Lung microvascular endothelial cell (primary cell): ENCODE results near the gene TRABD2B. TPM values are rescaled to one million over a fixed set of nuclear protein-coding genes. Genes with fewer than 3 reads are reported as not detected.

ENCODE experiments used
- DNase-seq, 2 donors: peaks; one replicate each; pipeline versions ENCODE4 v3.0.0 to v3.0.0-alpha.2; 2010; ENCODE audit warnings: low read depth in 2 of 2
- total RNA-seq: library from RNA; depleted of rRNA; stranded (reverse); fragments of >200 nt; gene quantifications from 2 replicates; pipeline ENCODE4 v1.2.1, GENCODE V29; 2014

The TRABD2B gene
- total RNA-seq, 1 donor from 2014 or later = not detected

GRCh38 chr1:47805018-47805417, 192.2 kb downstream of the TRABD2B start:
- DNase-seq = no peak

GRCh38 chr1:47803815-47804501, 193.2 kb downstream of the TRABD2B start:
- no peak for DNase-seq

- DNase-seq = peak in 1 of 2 donors; percentile 31
Measured at GRCh38 chr1:47797575-47797974, 199.6 kb downstream of the TRABD2B start.

GRCh38 chr1:47796626-47797025, 200.6 kb downstream of the TRABD2B start:
- DNase-seq = no peak

GRCh38 chr1:47795102-47795501, 202.1 kb downstream of the TRABD2B start:
- DNase-seq = no peak

GRCh38 chr1:47794530-47794929, 202.7 kb downstream of the TRABD2B start:
- DNase-seq = no peak

GRCh38 chr1:47794081-47794480, 203.1 kb downstream of the TRABD2B start:
- DNase-seq = no peak

GRCh38 chr1:47793563-47793962, 203.6 kb downstream of the TRABD2B start:
- no peak for DNase-seq

GRCh38 chr1:47792779-47793178, 204.4 kb downstream of the TRABD2B start:
- no peak for DNase-seq

GRCh38 chr1:47791879-47792608, 205.1 kb downstream of the TRABD2B start:
- DNase-seq = peak in 1 of 2 donors; percentile 43

- DNase-seq = no peak
Measured at GRCh38 chr1:47788761-47789160, 208.4 kb downstream of the TRABD2B start.

GRCh38 chr1:47787560-47787959, 209.6 kb downstream of the TRABD2B start:
- DNase-seq = no peak

GRCh38 chr1:47786316-47786715, 210.9 kb downstream of the TRABD2B start:
- DNase-seq = no peak

GRCh38 chr1:47785561-47786271, 211.5 kb downstream of the TRABD2B start:
- DNase-seq = peak; percentile 30 to 34

GRCh38 chr1:47785118-47785517, 212.1 kb downstream of the TRABD2B start:
- DNase-seq = peak in 1 of 2 donors; percentile 17

- DNase-seq = peak; percentile 29 to 65
Measured at GRCh38 chr1:47784497-47784822, 212.7 kb downstream of the TRABD2B start.

GRCh38 chr1:47783638-47784496, 213.3 kb downstream of the TRABD2B start:
- DNase-seq = peak in 1 of 2 donors; percentile 14

- no peak for DNase-seq
Measured at GRCh38 chr1:47782414-47783166, 214.6 kb downstream of the TRABD2B start.

- no peak for DNase-seq
Measured at GRCh38 chr1:47781171-47781959, 215.8 kb downstream of the TRABD2B start.

GRCh38 chr1:47780469-47780995, 216.7 kb downstream of the TRABD2B start:
- no peak for DNase-seq
